HUES64 (cell line): ENCODE results near the gene SLC25A42.

Source experiments
- H3K27ac ChIP-seq: 2 replicates; pipeline ENCODE4 v1.7.0; 2013; ENCODE audit warnings: low read depth, low read length, inconsistent platforms
- H3K27me3 ChIP-seq: 2 replicates; pipeline ENCODE4 v1.6.1; 2013; ENCODE audit warnings: mild to moderate bottlenecking, low read length; ENCODE audit not compliant: insufficient read depth
- H3K36me3 ChIP-seq: 2 replicates; pipeline ENCODE4 v1.6.1; 2013; ENCODE audit warnings: mild to moderate bottlenecking, low read length; ENCODE audit not compliant: insufficient read depth
- H3K4me1 ChIP-seq: 2 replicates; pipeline ENCODE4 v1.6.1; 2013; ENCODE audit warnings: mild to moderate bottlenecking, low read length, moderate library complexity; ENCODE audit not compliant: insufficient read depth
- H3K4me3 ChIP-seq: 2 replicates; pipeline ENCODE4 v1.5.1; 2013; ENCODE audit warnings: mild to moderate bottlenecking, low read length, moderate library complexity
- H3K9ac ChIP-seq: 2 replicates; pipeline ENCODE4 v1.6.1; 2013; ENCODE audit warnings: mild to moderate bottlenecking, low read depth, low read length
- H3K9me3 ChIP-seq: 2 replicates; pipeline ENCODE4 v1.6.1; 2013; ENCODE audit warnings: low read depth, low read length; ENCODE audit not compliant: insufficient read depth
- WGBS: fragments of 150-250, 120-280 bp; methylation state at CpG from one replicate; pipeline ENCODE4 v1.1.7; 2013; ENCODE audit warnings: missing lambda C conversion rate; 5-methylcytosine and 5-hydroxymethylcytosine counted together

The SLC25A42 gene

DNA sequence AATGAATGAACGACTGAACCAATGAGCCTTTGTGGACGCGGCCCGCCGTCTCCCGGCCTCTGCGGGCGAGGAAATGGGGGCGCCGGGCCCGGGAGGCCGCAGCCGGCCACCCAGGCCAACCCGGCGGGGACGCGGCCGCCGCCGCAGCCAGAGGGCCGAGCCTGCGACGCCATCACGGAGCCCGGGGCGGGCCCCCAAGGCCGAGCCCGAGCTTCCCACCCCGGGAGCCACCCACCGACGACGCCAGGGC, 30.7 kb upstream of the SLC25A42 start:
- Histone ChIP-seq H3K9ac (peak overlapping the region; percentile 86), H3K27me3 (no peaks in the 10 kb centered on the region), H3K9me3 (peaks cover 10% of the 10 kb centered on the region; the same call in 1 of the 2 replicates), H3K4me1 (peaks cover 6% of the 10 kb centered on the region; the same call in 1 of the 2 replicates), H3K27ac (peak overlapping the region; percentile 88), H3K4me3 (peak overlapping the region; percentile 78), H3K36me3 (peaks cover 58% of the 10 kb centered on the region)
- WGBS: under 1% methylated on average over 32 of the region's 32 CpGs

DNA sequence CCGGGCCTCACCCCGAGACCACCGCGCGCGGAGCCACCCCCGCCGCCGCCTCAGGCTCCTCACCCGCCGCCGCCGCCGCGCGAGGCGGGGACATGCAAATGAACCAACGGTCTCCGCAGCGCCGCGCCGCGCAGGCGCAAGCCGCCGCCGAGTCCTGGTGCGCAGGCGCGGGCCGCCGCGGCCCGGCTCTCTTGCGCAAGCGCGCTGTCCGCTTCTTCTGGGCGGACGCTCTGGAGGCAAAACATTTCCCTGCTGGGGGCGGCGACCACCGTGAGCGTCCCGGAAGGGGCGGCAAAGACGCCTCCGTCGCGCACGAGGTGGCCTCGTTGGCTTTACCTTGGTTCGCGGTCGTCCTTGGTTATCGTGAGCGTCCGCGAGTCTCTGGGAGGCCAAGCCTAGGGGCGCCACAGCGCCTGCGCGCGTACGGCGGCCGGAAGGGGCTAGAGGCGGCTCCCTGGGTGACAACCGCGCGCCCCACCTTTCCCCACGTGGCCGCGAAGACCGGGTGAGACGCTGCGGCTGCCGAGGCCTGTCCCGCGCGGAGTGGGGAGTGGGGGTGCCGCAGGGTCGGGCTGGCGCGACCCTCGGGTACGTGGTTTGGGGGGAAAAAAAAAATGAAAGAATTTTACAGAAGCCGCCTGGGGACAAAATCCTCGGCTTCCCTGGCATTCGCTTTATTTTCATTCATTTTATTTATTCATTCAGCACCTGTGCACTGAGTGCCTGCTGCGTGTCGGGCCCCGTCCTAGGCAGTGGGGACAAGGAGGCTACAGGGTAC, 30.2 kb upstream of the SLC25A42 start, which contains the start of the genes ARMC6 and SUGP2:
Gene ARMC6, plus strand, starts transcription at position 178 of the 778 bp plus-strand sequence. CDS start 607 bp downstream, outside the sequence.
Gene SUGP2, minus strand, starts transcription at position 92 of the 778 bp plus-strand sequence. CDS start 2,446 bp downstream, outside the sequence.
- peak within 1 kb of the TSS; percentile 88 for H3K27ac ChIP-seq
- H3K9ac ChIP-seq: peak within 1 kb of the TSS; percentile 86
- peaks cover 13% of the 10 kb centered on the region; the same call in 1 of the 2 replicates for H3K9me3 ChIP-seq
- WGBS: under 1% methylated on average over 94 of the region's 94 CpGs
- H3K36me3 ChIP-seq: peaks cover 57% of the 10 kb centered on the region
- H3K4me3 ChIP-seq: peak within 1 kb of the TSS; percentile 78
- H3K27me3 ChIP-seq: no peaks in the 10 kb centered on the region
- peaks cover 6% of the 10 kb centered on the region; the same call in 1 of the 2 replicates for H3K4me1 ChIP-seq

- H3K27ac ChIP-seq: peak overlapping the region; percentile 88
- H3K27me3 ChIP-seq: no peaks in the 10 kb centered on the region
- H3K4me3 ChIP-seq: peak overlapping the region; percentile 78
- WGBS: 7% methylated on average over 10 of the region's 10 CpGs
- peaks cover 58% of the 10 kb centered on the region for H3K36me3 ChIP-seq
- H3K9ac ChIP-seq: peak overlapping the region; percentile 86
- H3K4me1 ChIP-seq: peaks cover 6% of the 10 kb centered on the region; the same call in 1 of the 2 replicates
- peaks cover 13% of the 10 kb centered on the region; the same call in 1 of the 2 replicates for H3K9me3 ChIP-seq
Measured at GRCh38 chr19:19034204-19034624, 29.6 kb upstream of the SLC25A42 start.

- H3K27me3 ChIP-seq: no peaks in the 10 kb centered on the region
- H3K9ac ChIP-seq: no peak overlapping the region
- peaks cover 13% of the 10 kb centered on the region; the same call in 1 of the 2 replicates for H3K9me3 ChIP-seq
- no peak overlapping the region for H3K27ac ChIP-seq
- H3K4me1 ChIP-seq: no peaks in the 10 kb centered on the region
- WGBS: 97% methylated on average over 4 of the region's 4 CpGs
- H3K4me3 ChIP-seq: no peak overlapping the region
- peaks cover 69% of the 10 kb centered on the region for H3K36me3 ChIP-seq
Measured at GRCh38 chr19:19039901-19040300, 23.9 kb upstream of the SLC25A42 start.

DNA sequence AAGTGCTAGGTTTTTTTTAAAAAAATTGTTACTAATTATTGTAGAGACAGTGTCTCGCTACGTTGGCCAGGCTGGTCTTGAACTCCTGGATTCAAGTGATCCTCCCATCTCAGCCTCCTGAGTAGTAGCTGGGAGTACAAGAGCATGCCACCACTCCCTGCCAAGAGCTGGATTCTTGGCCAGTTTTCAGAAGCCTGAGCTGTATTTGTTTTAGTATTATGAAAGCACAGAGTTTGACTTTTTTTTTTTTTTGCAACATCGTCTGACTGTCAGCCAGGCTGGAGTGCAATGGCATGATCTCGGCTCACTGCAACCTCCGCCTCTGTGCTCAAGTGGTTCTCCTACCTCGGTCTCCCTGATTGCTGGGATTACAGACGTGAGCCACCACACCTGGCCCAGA, 23.4 kb upstream of the SLC25A42 start:
- Histone ChIP-seq H3K27ac (no peak overlapping the region), H3K36me3 (peaks cover 70% of the 10 kb centered on the region)
- WGBS: 95% methylated on average over 7 of the region's 7 CpGs

GRCh38 chr19:19042732-19043280, 21.0 kb upstream of the SLC25A42 start:
- no peaks in the 10 kb centered on the region for H3K27me3 ChIP-seq
- H3K27ac ChIP-seq: no peak overlapping the region
- no peaks in the 10 kb centered on the region for H3K4me1 ChIP-seq
- WGBS: 97% methylated on average over 13 of the region's 13 CpGs
- no peak overlapping the region for H3K4me3 ChIP-seq
- peaks cover 6% of the 10 kb centered on the region; the same call in 1 of the 2 replicates for H3K9me3 ChIP-seq
- peaks cover 70% of the 10 kb centered on the region for H3K36me3 ChIP-seq
- no peak overlapping the region for H3K9ac ChIP-seq

More for the DNA sequence above, 23.4 kb upstream of the SLC25A42 start:
- peaks cover 13% of the 10 kb centered on the region; the same call in 1 of the 2 replicates for H3K9me3 ChIP-seq
- H3K9ac ChIP-seq: no peak overlapping the region
- no peaks in the 10 kb centered on the region for H3K4me1 ChIP-seq
- no peaks in the 10 kb centered on the region for H3K27me3 ChIP-seq
- H3K4me3 ChIP-seq: no peak overlapping the region

GRCh38 chr19:19043481-19043880, 20.3 kb upstream of the SLC25A42 start:
- Histone ChIP-seq H3K36me3 (peaks cover 64% of the 10 kb centered on the region), H3K27me3 (no peaks in the 10 kb centered on the region), H3K4me1 (no peaks in the 10 kb centered on the region), H3K9ac (no peak overlapping the region), H3K27ac (no peak overlapping the region), H3K9me3 (no peaks in the 10 kb centered on the region), H3K4me3 (no peak overlapping the region)
- WGBS: 94% methylated on average over 5 of the region's 6 CpGs

DNA sequence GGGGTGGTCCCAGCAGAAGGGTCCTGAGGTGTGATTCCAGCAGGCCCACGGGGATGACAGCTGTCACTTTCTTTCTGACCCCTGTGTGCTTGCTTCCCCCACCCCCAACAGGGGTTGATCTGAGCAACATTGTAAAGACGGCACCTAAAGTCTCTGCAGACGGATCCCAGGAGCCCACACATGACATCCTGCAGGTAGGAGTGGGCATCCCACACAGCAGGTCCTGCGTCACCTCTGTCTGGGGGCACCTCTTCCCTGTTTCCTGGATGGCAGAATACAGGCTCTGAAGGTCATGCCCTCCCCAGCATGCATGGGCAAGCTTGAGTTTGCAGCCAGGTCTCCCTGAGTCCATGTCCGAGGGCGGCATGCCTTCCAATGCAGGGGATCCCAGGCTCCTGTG, 19.9 kb upstream of the SLC25A42 start:
- no peaks in the 10 kb centered on the region for H3K27me3 ChIP-seq
- no peak overlapping the region for H3K9ac ChIP-seq
- no peak overlapping the region for H3K27ac ChIP-seq
- no peaks in the 10 kb centered on the region for H3K9me3 ChIP-seq
- H3K4me3 ChIP-seq: no peak overlapping the region
- H3K4me1 ChIP-seq: no peaks in the 10 kb centered on the region
- H3K36me3 ChIP-seq: peaks cover 63% of the 10 kb centered on the region
- WGBS: 95% methylated on average over 6 of the region's 6 CpGs

DNA sequence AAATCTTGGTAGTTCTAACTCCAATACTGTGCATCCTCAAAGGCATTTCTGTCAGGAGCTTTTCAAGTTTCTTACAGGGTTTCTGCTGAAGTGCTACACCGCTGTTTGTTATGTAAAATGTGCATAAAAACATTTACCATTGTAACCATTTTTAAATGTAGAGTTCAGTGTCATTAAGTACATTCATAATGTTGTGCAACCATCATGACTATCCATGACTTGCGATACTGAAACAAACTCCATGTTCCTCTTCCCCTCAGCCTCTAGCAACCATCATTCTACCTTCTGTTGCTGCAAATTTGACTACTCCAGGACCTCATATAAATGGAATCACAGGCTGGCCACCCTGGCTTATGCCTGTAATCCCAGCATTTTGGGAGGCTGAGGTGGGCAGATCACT, 14.4 kb upstream of the SLC25A42 start:
- Histone ChIP-seq H3K9me3 (no peaks in the 10 kb centered on the region), H3K9ac (no peak overlapping the region), H3K4me3 (no peak overlapping the region), H3K4me1 (no peaks in the 10 kb centered on the region), H3K27ac (no peak overlapping the region), H3K36me3 (peaks cover 82% of the 10 kb centered on the region), H3K27me3 (no peaks in the 10 kb centered on the region)
- WGBS: 98% methylated on average over 2 of the region's 2 CpGs

GRCh38 chr19:19050104-19050503, 13.7 kb upstream of the SLC25A42 start:
- H3K4me1 ChIP-seq: no peaks in the 10 kb centered on the region
- no peak overlapping the region for H3K9ac ChIP-seq
- no peak overlapping the region for H3K27ac ChIP-seq
- H3K4me3 ChIP-seq: no peak overlapping the region
- WGBS: 97% methylated on average over 4 of the region's 4 CpGs
- H3K36me3 ChIP-seq: peaks cover 83% of the 10 kb centered on the region
- no peaks in the 10 kb centered on the region for H3K9me3 ChIP-seq
- H3K27me3 ChIP-seq: no peaks in the 10 kb centered on the region

- no peaks in the 10 kb centered on the region for H3K4me1 ChIP-seq
- WGBS: 96% methylated on average over 2 of the region's 2 CpGs
- peaks cover 87% of the 10 kb centered on the region for H3K36me3 ChIP-seq
- H3K27me3 ChIP-seq: no peaks in the 10 kb centered on the region
- no peak overlapping the region for H3K9ac ChIP-seq
- no peak overlapping the region for H3K4me3 ChIP-seq
- no peak overlapping the region for H3K27ac ChIP-seq
- H3K9me3 ChIP-seq: no peaks in the 10 kb centered on the region
Measured at GRCh38 chr19:19050731-19051130, 13.1 kb upstream of the SLC25A42 start.
